HG03469 (cell line): ENCODE results near the gene CBLN1.

Experiments
- ATAC-seq: cut with Tn5 transposase; IDR thresholded peaks from one replicate; pipeline ENCODE4 v1.9.1; 2021; ENCODE audit warnings: mild to moderate bottlenecking, moderate library complexity, moderate number of reproducible peaks; ENCODE audit not compliant: unreplicated experiment

CBLN1 gene

GRCh38 chr16:49281480-49281842 is at the start of gene CBLN1:
Gene CBLN1, minus strand, starts transcription at chr16:49281838. Its CDS starts 373 bp downstream, at chr16:49281465.
- no peak for ATAC-seq

- ATAC-seq: no peak
These were observed 49.0 kb upstream of the CBLN1 start for GRCh38 chr16:49330562-49331201.

- ATAC-seq: no peak
These were observed 46.7 kb upstream of the CBLN1 start for GRCh38 chr16:49328325-49328724.

- no peak for ATAC-seq
These were observed 45.8 kb upstream of the CBLN1 start for GRCh38 chr16:49327466-49327865.

GRCh38 chr16:49324703-49325102 is 43.1 kb upstream of the CBLN1 start:
- no peak for ATAC-seq

GRCh38 chr16:49315602-49316001 is 34.0 kb upstream of the CBLN1 start:
- ATAC-seq: no peak

GRCh38 chr16:49312389-49312985 is 30.8 kb upstream of the CBLN1 start:
- ATAC-seq: no peak

GRCh38 chr16:49311823-49312222 is 30.2 kb upstream of the CBLN1 start:
- ATAC-seq: no peak

GRCh38 chr16:49307176-49307575 is 25.5 kb upstream of the CBLN1 start:
- ATAC-seq: no peak

- ATAC-seq: no peak
These were observed 23.8 kb upstream of the CBLN1 start for GRCh38 chr16:49305406-49305805.

GRCh38 chr16:49292413-49292812 is 10.8 kb upstream of the CBLN1 start:
- ATAC-seq: no peak

GRCh38 chr16:49287572-49287971 is 5.9 kb upstream of the CBLN1 start:
- no peak for ATAC-seq

GRCh38 chr16:49284962-49285361 is 3.3 kb upstream of the CBLN1 start:
- ATAC-seq: no peak

- ATAC-seq: no peak
These were observed 1.9 kb upstream of the CBLN1 start for GRCh38 chr16:49283376-49284049.

GRCh38 chr16:49282690-49283375 is 1.2 kb upstream of the CBLN1 start:
- no peak for ATAC-seq

GRCh38 chr16:49281843-49282642 is 405 bp upstream of the CBLN1 start:
- peak; percentile 62 for ATAC-seq

- no peak for ATAC-seq
These were observed 732 bp downstream of the CBLN1 start for GRCh38 chr16:49280841-49281371.

- no peak for ATAC-seq
These were observed 1.4 kb downstream of the CBLN1 start for GRCh38 chr16:49280105-49280741.

- no peak for ATAC-seq
These were observed 2.5 kb downstream of the CBLN1 start for GRCh38 chr16:49278944-49279725.

- ATAC-seq: no peak
These were observed 3.1 kb downstream of the CBLN1 start for GRCh38 chr16:49278567-49278827.
